Hepatic stellate cell (primary cell): ENCODE results near the gene DAPK3.
"Not testable (repeated sequence)": the region's sequence is repeated elsewhere in the genome, so short reads cannot be mapped to it uniquely, and the experiment has no call there.

Experiments used
- DNase-seq: peaks from one replicate; pipeline ENCODE4 v3.0.0; 2011; ENCODE audit warnings: low spot score

The DAPK3 gene

GRCh38 chr19:3978145-3978544 is 7.2 kb upstream of the DAPK3 start:
- no peak for DNase-seq

- DNase-seq: no peak
These were observed 6.6 kb upstream of the DAPK3 start for GRCh38 chr19:3977242-3978143.

GRCh38 chr19:3976495-3977241 is 5.8 kb upstream of the DAPK3 start:
- DNase-seq: peak; percentile 57

- DNase-seq: no peak
These were observed 4.8 kb upstream of the DAPK3 start for GRCh38 chr19:3975637-3976087.

GRCh38 chr19:3975144-3975543 is 4.2 kb upstream of the DAPK3 start:
- no peak for DNase-seq

GRCh38 chr19:3970313-3970807 is 539 bp downstream of the DAPK3 start:
- DNase-seq: no peak

GRCh38 chr19:3969435-3970312 is 1.2 kb downstream of the DAPK3 start:
- peak; percentile 62 for DNase-seq

GRCh38 chr19:3968556-3969434 is 2.1 kb downstream of the DAPK3 start:
- DNase-seq: peak; percentile 94

- DNase-seq: not testable (repeated sequence)
These were observed 2.9 kb downstream of the DAPK3 start for GRCh38 chr19:3967983-3968382.

- DNase-seq: no peak
These were observed 4.6 kb downstream of the DAPK3 start for GRCh38 chr19:3966051-3967017.

GRCh38 chr19:3964256-3965194 is 6.4 kb downstream of the DAPK3 start:
- no peak for DNase-seq

- DNase-seq: no peak
These were observed 7.2 kb downstream of the DAPK3 start for GRCh38 chr19:3963458-3964255.

- no peak for DNase-seq
These were observed 9.9 kb downstream of the DAPK3 start for GRCh38 chr19:3961007-3961406.

GRCh38 chr19:3959766-3960131 is 11.2 kb downstream of the DAPK3 start:
- no peak for DNase-seq

GRCh38 chr19:3958836-3959765 is 11.8 kb downstream of the DAPK3 start:
- DNase-seq: no peak

GRCh38 chr19:3955688-3956087 is 15.2 kb downstream of the DAPK3 start:
- no peak for DNase-seq

- not testable (repeated sequence) for DNase-seq
These were observed 15.6 kb downstream of the DAPK3 start for GRCh38 chr19:3955276-3955675.
